ENCODE data around the gene RTP5. TPM values are rescaled to one million over a fixed set of nuclear protein-coding genes. Genes with fewer than 3 reads are reported as not detected.

The RTP5 gene
- total and polyA plus RNA-seq, 2 donors (not counting 1 experiment from before 2014, with no cell fraction given): not detected

GRCh38 chr2:241909769-241910168 is 40.2 kb downstream of the RTP5 start:
- DNase-seq (ENCODE audit: low read depth in 2 of 2): no peak
- Histone ChIP-seq H2AFZ (ENCODE audit: low read length) (no peak overlapping the region), H3K4me3 (replicated peaks in 1 of 4; ENCODE audit: control extremely low read depth in 1 of 4, insufficient read depth in 1 of 4, low read depth in 3 of 4, low read length in 4 of 4) (no peak overlapping the region), H4K20me1 (ENCODE audit: control insufficient read depth, extremely low read depth, insufficient read depth, low read length) (no peaks in the 10 kb centered on the region), H3K79me2 (ENCODE audit: control insufficient read depth, insufficient read depth, low read length) (no peaks in the 10 kb centered on the region), H3K4me1 (ENCODE audit: control insufficient read depth, extremely low read depth, insufficient read depth, low read length) (no peaks in the 10 kb centered on the region), H3K27me3 (ENCODE audit: control insufficient read depth, insufficient read depth, low read length) (no peaks in the 10 kb centered on the region), H3K27ac (ENCODE audit: insufficient read depth, low read length) (no peak overlapping the region), H3K9me3 (ENCODE audit: control insufficient read depth, insufficient read depth, low read depth, low read length) (no peaks in the 10 kb centered on the region), H3K9ac (ENCODE audit: insufficient read depth, low read length) (no peak overlapping the region), H3K36me3 (ENCODE audit: control insufficient read depth, insufficient read depth, low read length) (no peaks in the 10 kb centered on the region), H3K4me2 (ENCODE audit: extremely low read depth, insufficient read depth, low read length) (no peak overlapping the region)
- TF ChIP-seq, protein P1, sequence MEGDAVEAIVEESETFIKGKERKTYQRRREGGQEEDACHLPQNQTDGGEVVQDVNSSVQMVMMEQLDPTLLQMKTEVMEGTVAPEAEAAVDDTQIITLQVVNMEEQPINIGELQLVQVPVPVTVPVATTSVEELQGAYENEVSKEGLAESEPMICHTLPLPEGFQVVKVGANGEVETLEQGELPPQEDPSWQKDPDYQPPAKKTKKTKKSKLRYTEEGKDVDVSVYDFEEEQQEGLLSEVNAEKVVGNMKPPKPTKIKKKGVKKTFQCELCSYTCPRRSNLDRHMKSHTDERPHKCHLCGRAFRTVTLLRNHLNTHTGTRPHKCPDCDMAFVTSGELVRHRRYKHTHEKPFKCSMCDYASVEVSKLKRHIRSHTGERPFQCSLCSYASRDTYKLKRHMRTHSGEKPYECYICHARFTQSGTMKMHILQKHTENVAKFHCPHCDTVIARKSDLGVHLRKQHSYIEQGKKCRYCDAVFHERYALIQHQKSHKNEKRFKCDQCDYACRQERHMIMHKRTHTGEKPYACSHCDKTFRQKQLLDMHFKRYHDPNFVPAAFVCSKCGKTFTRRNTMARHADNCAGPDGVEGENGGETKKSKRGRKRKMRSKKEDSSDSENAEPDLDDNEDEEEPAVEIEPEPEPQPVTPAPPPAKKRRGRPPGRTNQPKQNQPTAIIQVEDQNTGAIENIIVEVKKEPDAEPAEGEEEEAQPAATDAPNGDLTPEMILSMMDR (conservative IDR thresholded peaks at IDR 0.05 in 1 of 2, IDR thresholded peaks at IDR 0.05 in 1 of 2; ENCODE audit: low read depth in 1 of 2, low read length in 2 of 2): no peak
- no peak for TF ChIP-seq EZH2 (IDR thresholded peaks at IDR 0.05; ENCODE audit: low read length, missing control alignments)

- Histone ChIP-seq H3K4me3 (replicated peaks in 1 of 4; ENCODE audit: control extremely low read depth in 1 of 4, insufficient read depth in 1 of 4, low read depth in 3 of 4, low read length in 4 of 4) (no peak overlapping the region), H3K27me3 (ENCODE audit: control insufficient read depth, insufficient read depth, low read length) (no peaks in the 10 kb centered on the region), H3K9ac (ENCODE audit: insufficient read depth, low read length) (no peak overlapping the region), H3K4me1 (ENCODE audit: control insufficient read depth, extremely low read depth, insufficient read depth, low read length) (no peaks in the 10 kb centered on the region), H3K4me2 (ENCODE audit: extremely low read depth, insufficient read depth, low read length) (no peak overlapping the region), H3K27ac (ENCODE audit: insufficient read depth, low read length) (no peak overlapping the region), H3K79me2 (ENCODE audit: control insufficient read depth, insufficient read depth, low read length) (no peaks in the 10 kb centered on the region), H4K20me1 (ENCODE audit: control insufficient read depth, extremely low read depth, insufficient read depth, low read length) (no peaks in the 10 kb centered on the region), H3K36me3 (ENCODE audit: control insufficient read depth, insufficient read depth, low read length) (no peaks in the 10 kb centered on the region), H3K9me3 (ENCODE audit: control insufficient read depth, insufficient read depth, low read depth, low read length) (no peaks in the 10 kb centered on the region), H2AFZ (ENCODE audit: low read length) (no peak overlapping the region)
- DNase-seq (ENCODE audit: low read depth in 2 of 2): no peak
- TF ChIP-seq, protein P1 (conservative IDR thresholded peaks at IDR 0.05 in 1 of 2, IDR thresholded peaks at IDR 0.05 in 1 of 2; ENCODE audit: low read depth in 1 of 2, low read length in 2 of 2): no peak
- TF ChIP-seq EZH2 (IDR thresholded peaks at IDR 0.05; ENCODE audit: low read length, missing control alignments): no peak
Measured at GRCh38 chr2:241910604-241911520, 41.3 kb downstream of the RTP5 start.

DNA sequence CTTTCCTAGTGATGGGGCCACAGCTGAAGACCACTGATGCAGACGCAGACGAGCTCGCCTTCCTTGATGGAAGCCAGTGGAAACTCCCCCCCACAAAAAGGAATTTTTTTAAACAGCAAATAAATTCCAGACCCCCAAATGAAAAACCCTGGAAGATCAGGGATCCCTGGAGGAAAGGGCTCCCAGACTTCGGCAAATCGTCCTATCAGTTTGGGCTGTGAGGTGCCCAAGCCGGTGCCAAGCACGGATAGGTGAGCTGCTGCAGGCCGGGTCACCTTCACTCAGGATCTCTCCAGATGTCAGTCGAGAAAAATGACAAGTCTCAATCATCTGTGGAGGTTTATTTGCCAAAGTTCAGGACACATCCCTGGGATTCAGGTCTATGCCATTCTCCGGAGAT is 42.0 kb downstream of the RTP5 start:
- Histone ChIP-seq H3K9ac (ENCODE audit: insufficient read depth, low read length) (no peak overlapping the region), H3K79me2 (ENCODE audit: control insufficient read depth, insufficient read depth, low read length) (no peaks in the 10 kb centered on the region), H3K4me1 (ENCODE audit: control insufficient read depth, extremely low read depth, insufficient read depth, low read length) (no peaks in the 10 kb centered on the region), H3K4me2 (ENCODE audit: extremely low read depth, insufficient read depth, low read length) (no peak overlapping the region), H3K9me3 (ENCODE audit: control insufficient read depth, insufficient read depth, low read depth, low read length) (no peaks in the 10 kb centered on the region), H3K4me3 (replicated peaks in 1 of 4; ENCODE audit: control extremely low read depth in 1 of 4, insufficient read depth in 1 of 4, low read depth in 3 of 4, low read length in 4 of 4) (no peak overlapping the region), H3K27me3 (ENCODE audit: control insufficient read depth, insufficient read depth, low read length) (no peaks in the 10 kb centered on the region), H3K27ac (ENCODE audit: insufficient read depth, low read length) (no peak overlapping the region), H4K20me1 (ENCODE audit: control insufficient read depth, extremely low read depth, insufficient read depth, low read length) (no peaks in the 10 kb centered on the region), H3K36me3 (ENCODE audit: control insufficient read depth, insufficient read depth, low read length) (no peaks in the 10 kb centered on the region), H2AFZ (ENCODE audit: low read length) (no peak overlapping the region)
- TF ChIP-seq, protein P1 (conservative IDR thresholded peaks at IDR 0.05 in 1 of 2, IDR thresholded peaks at IDR 0.05 in 1 of 2; ENCODE audit: low read depth in 1 of 2, low read length in 2 of 2): no peak
- no peak for TF ChIP-seq EZH2 (IDR thresholded peaks at IDR 0.05; ENCODE audit: low read length, missing control alignments)
- DNase-seq (ENCODE audit: low read depth in 2 of 2): no peak

Measured in fibroblast of lung (primary cell).